Colon (tissue), 2 donors: ENCODE data around the gene KRT32.

Experiments used
- FAIRE-seq: peaks from 2 replicates; lab custom pipeline; 2012; peaks lifted over from hg19 to GRCh38; lab: Jason Lieb, UNC
- donor health status: control.
- donor health status: control.

The KRT32 gene

DNA sequence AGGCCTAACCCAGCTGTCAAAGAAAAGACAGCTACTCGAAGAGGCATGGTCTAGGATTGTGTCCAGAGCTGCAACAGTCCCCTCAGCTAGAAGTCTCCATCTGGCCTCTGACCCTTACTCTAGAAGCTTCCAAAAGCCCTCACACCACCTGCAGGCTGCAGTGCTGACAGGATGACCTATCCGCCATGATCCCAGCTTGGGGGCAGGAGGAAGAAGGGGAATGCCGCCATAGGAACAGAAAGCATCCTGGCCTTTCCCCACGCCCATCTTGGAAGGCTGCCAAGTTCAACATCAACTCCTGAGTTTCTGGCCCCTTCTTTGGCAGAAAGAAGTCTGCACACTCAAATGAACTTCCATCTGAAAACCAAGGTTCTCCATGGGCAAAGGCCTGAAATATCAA is 25.6 kb upstream of the KRT32 start:
- FAIRE-seq: no peak

DNA sequence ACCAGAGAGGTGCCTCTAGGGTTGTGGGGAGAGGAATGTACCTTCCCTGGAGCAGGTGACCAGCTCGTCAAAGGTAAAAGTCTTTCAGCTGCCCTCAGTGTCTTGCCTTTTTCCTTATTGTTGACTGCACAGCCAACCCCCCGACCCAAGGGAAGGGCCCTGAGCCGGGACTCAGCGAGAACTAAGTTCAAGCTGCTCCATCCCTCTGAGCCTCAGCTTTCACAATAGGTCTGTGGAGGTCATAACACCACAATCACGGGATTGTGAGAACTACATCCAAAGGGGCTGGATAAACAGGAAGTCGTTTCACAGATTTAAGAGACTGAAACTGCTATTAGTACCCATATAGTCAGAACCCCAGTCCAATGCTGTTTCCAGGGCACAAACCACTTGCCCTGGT is 25.2 kb upstream of the KRT32 start:
- FAIRE-seq: no peak

DNA sequence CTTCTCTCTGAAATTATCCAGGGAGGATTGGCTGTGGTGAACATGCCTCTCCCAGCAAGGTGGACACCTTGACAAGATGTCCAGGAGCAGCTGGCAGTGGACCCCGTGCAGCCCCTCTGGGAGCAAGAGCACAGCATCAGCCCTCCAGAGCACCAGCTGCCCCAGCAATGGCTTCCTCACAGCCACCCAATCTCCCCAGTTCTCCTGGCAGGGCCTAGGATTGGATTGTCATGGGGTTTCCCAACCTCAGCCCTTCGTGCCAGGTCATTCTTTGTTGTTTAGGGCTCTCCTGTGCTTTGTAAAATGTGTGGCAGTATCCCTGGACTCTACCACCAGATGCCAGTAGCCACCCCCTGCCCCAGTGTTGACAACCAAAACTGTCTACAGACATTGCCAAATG is 24.3 kb upstream of the KRT32 start:
- FAIRE-seq: no peak

DNA sequence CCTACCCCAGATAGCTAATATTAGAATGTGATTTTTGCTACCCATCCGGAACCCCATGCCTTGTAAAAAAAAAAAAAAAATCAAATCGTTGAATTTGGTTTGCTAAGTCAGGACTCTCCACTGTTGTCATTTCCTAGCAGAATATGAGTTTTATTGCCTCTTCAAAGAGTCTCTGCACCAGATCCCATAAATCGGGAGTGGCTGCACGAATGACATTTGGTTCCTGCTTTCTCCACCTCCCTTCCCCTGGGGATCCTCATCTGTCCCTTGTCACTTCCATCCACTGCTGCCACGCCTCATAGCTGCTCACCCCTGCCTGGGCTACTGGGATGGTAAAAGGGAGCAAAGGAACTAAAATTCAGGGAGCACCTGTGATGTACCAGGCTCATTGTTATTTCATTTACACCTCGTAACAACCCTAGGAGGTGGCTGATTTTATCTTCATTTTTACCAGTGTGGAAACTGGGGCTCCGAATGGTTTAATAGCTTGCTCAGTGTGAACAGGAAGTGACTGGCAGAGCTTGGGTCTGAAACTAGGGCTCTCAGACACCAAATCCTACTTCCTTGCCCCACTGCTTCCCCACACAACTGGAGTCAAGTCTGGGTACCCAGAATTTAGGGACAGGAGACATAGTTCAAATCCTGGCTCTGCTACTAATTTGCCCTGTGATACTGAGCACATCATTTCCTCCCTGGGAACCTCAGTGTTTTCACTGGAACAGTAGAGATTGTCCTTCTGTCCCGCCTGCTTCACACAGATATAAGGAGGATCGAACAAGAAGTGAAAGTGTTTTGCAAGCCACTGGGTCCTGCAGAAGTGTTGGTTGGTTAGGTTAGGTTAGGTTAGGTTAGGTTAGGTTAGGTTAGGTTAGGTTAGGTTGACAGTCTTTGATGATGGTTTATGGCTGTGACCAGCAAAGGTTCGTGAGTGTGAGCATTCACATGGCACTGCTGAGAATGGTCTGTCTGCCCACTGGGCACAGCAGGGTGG is 23.1 kb upstream of the KRT32 start:
- FAIRE-seq: no peak

DNA sequence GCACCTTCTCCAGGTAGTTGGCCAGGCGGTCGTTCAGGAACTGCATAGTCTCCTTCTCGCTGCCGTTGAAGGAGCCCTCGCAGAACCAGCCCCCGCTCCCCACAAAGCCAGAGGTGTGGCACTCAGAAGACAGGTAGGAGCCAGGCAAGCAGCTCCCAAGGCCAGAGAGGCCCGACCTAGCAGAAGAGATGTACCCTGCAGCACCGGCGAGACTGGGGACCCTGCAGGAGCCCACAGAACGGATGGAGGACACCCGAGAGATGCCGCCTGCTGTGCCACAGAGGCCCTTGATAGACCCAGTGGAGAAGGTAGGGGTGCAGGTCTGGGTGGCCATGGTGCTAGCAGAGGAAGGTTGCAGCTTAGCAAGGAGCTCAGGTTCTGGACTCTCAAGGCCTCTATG is 22.3 kb upstream of the KRT32 start, which contains the start of gene KRT36:
KRT36 (minus strand) TSS at position 380 of the 400 bp plus-strand sequence; CDS start at position 334, 46 bp downstream.
- no peak for FAIRE-seq

DNA sequence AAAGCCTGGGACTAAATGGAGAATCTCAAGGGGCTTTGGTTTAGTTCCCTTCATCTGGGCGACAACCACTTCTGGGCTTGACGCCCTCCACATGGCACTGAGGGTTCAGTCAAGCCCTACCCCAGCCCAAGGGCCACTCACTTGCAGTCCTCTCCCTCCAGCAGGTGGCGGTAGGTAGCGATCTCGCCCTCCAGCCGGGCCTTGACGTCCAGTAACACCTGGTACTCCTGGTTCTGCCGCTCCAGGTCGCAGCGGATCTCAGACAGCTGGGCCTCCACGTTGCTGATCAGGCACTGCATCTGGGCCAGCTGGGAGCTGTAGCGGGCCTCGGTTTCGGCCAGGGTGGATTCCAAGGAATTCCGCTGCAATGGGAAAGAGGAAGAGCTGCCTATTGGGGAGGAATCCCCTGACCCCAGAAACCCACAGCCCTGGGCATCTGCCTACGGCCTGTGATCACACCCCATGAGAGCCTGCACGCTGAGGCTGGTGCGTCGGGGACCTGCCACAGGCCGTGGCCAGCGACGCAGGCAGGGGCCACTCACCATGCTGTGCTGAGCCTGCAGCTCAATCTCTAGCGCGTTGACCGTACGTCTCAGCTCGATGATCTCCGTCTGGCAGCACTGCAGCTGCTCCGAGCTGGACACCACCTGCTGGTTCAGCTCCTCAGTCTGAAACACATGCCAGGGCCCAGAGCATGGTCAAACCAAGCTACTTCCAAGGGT is 19.8 kb upstream of the KRT32 start:
- FAIRE-seq: no peak

DNA sequence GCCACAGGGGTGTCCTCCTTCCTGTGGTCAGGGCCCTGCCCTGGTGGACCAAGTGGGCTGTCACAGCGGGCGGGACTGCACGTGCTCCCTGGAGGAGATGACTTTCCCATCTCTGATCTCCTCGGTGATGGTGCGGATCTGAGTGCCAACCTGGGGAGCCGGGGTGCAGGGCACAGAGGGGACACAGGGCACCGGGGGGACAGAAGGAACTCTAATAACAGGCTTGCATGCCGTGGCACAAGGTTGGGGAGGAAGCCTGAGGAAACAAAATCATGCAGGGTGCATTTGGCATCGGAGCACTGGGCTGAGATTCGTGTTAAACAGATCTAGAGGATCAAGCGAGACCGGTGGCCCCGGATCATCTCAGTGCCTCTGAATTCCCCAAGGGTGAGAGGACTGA is 19.1 kb upstream of the KRT32 start:
- no peak for FAIRE-seq

DNA sequence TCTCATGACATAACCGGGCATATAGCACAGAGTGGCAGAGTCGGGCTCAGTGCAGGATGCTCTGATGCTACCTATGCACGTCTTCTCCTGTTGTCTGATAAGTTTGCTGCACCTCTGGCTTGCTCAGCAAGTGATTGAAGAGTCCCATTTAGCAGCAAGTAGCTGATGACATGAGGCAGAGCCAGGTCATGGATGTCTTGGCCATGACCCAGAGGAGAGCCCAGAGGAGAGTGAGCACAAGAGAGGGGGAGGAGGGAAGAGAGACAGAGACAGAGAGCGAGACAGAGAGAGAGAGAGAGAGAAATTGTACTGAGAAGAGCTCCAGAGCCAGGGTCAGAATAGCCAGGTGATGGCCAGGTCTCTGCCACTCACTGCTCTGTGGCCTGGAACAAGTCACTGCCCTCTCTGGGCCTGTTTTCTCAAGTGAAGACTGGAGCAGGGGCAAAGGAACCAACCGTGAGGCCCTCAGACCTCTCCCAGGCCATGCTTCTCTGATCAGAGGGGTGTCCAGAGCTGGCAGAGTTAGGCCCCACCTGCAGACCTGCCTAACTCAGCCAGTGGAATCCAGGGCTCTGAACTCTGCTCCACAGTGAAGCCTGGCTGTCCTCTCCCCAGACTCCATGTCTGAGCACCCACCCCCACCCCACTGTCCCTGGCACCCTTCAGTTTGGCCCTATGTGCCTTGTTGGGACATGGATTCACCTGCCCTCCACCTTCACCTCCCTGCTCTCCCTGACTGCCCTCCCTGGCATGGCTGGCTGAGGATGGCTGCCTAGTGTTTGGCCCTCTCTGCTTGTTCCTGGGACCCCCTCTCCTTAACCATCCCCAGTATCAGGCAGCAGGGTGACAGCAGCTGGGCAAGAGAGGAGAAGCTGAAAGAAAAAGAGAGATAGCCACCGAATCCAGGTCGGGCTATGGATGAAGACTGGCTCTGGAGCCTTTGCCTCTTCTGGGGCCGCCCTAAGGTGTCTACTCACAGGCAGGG is 18.0 kb upstream of the KRT32 start:
- FAIRE-seq: no peak

DNA sequence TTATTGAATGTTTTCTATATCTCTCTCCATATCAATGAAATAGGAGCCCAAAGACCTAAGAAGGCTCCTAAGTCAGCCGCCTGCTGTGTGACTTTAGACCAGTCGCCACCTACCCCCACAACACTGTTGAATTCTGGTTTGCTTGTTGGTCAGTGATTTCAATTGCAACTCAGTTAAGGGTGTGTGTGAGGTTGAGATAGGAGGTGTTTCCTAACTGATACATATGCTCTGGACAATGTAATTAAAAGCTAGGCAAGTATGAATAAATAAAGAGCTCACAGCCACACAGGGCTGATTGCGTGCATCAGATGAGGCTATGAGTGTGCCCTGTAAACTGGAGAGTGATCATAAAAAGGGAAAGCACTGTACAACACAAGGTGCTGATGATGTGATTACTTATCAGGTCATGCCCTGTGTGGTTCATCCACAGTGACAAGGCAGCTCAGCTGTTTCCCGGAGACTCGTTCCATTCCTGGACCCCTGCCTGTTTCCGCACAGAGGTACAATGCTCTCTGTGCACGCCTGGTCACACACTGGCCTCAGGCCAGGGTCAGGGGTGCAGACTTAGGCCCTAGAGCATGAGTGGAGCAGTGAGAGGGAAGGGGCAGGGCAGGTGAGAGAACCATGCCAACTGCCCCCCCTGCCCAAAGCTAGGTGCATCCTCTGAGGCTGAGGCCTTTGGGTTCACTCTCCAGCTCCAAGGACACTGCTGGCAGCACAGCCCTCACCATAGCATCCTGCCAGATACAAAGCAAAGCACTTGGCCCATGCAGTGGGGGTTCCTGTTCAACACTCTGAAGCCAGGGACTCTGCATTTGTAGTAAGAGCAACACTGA is 17.0 kb upstream of the KRT32 start:
- FAIRE-seq: no peak

DNA sequence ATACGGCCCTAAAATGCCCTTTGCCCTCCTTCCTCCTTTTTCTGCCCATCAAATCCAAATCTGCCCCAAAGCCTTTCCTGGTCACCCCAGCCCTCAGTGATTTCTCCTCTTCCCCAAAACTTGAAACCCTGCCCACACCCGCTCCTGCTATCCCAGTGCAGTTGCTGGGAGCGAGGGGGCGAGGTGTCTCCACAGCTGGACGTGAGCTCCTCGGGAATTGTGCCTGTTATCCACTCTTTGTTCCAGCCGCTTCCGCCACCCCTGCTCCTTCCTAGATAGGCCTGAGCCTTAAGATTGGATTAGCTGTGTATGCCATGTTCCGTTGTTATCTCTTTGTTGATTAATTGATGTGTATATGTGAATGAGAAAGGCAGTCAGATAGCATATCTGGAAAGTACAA is 16.3 kb upstream of the KRT32 start:
- no peak for FAIRE-seq

DNA sequence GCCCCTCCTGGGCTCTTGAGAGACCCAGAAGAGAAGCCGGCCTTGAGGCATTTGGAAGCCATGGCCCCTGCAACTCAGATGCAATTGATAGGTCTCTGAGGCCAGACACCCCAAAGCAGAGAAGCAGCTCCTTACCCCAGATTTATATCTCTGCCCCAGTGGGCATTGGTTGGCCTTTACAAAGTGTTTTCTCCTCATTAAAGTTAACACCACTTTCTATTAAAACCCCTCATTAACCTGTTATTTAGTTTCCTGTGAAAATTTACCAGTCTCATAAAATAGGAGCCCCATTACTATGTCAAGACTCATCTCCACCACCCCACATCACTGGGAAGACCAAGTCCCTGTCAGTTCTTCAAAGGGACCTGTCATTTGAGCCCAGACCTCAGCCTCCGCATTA is 13.8 kb upstream of the KRT32 start, which contains the start of gene KRT35:
KRT35 (minus strand) TSS at position 116 of the 400 bp plus-strand sequence; CDS start at position 62, 54 bp downstream.
- no peak for FAIRE-seq

DNA sequence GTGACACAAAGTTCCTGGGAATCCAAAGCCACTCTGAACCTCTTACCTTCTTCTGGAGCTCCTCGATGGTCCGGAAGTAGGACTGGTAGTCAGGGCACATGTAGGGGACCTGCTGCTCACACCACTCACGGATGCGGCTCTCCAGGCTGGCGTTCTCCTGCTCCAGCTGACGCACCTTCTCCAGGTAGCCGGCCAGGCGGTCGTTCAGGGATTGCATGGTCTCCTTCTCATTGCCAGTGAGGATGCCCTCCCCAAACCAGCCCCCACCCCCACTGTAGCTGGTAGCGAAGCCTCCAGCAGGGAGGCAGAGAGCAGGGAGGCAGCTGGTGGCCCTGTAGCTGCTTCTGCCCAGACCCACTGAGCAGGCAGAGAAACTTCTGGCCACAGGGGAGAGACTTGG is 13.4 kb upstream of the KRT32 start:
- no peak for FAIRE-seq

DNA sequence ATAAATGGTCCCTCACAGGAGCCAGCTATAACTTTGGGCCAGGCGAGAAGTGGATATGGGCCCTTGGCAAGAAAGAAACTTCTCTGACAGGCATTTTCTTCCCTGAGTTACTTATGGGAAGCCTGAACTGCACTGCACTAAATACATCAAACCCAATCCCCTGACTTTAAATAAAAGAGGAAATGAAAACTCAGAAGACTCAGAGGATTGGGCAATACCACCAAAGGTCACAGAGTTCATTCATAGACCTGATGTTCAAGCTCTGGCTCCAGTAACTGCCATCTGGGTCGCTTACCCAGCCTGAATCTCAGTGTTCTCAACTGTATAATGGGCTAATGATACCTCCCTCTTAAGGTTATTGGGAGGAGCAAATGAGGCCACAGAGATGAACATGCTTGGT is 12.9 kb upstream of the KRT32 start:
- no peak for FAIRE-seq

DNA sequence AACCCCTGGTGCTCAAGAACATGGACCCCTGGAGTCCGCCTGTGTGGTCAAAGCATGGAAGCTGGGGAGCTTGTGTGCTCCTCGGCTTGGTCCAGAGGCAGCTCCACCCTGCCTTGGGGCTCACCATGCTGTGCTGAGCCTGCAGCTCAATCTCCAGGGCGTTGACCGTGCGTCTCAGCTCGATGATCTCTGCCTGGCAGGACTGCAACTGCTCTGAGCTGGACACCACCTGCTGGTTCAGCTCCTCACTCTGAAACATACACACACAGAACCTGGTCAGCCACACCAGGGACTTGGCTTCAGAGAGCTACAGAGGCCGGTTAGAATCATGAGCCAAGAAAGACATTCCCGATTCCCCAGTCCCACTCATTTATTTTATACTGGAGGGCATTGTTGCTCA is 11.1 kb upstream of the KRT32 start:
- no peak for FAIRE-seq

DNA sequence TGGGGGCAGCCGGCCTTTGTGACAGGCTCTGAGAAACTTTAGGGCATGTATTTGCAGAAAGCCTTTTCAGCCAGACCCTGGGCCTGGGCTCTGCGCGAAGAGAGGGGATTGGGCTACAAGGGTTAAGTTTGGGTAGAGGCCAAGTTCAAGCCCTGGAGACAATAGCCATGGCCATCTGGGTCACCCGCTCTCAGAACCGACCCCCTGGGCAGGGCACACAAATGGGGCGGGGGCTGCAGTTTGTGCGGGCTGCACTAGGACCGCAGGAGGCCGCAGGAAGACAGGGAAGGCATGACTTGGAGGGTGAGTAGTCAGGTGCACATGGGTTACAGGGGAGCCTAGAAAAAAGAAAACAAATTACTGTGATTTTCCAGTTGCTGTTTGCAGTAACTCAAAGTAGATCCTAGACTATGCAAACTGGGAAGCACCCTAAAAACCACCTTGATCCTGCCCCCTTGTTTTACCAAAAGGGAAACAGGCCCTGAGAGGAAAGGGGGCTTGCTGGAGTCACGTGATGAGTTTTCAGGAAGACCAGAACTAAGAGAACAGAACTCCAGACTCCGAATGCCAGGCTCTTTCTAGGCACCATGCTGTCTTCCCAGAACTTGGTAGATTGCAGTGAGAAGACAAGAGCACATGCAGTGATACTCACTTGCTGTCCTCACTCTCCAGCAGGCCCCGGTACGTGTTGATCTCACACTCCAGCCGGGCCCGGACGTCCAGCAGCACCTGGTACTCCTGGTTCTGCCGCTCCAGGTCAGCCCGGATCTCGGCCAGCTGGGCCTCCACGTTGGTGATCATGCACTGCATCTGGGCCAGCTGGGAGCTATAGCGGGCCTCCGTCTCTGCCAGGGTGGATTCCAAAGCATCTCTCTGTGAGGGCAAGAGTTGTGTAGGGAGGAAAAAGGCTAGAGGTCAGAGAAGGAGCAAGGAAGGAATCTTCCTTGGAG is 10.0 kb upstream of the KRT32 start:
- no peak for FAIRE-seq

DNA sequence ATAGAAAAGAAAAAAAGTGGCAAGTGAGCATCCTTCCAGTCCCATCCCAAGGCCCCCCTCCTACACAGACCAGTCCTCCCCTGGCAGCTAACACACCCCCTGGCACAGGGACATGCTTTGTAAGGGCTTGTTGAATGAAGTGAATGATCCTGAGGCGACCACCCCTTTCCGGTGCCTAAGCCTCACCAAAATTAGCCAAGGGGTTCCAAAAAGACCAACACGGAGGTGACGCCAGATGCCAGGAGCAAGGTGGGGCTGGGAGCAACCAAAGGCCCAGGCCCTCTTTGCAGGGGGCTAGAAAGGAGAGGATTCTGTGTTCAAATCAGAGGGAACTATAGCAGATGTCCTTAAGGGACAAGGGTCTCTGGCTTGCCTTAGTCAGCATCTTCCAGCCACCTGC is 8.2 kb upstream of the KRT32 start:
- no peak for FAIRE-seq

DNA sequence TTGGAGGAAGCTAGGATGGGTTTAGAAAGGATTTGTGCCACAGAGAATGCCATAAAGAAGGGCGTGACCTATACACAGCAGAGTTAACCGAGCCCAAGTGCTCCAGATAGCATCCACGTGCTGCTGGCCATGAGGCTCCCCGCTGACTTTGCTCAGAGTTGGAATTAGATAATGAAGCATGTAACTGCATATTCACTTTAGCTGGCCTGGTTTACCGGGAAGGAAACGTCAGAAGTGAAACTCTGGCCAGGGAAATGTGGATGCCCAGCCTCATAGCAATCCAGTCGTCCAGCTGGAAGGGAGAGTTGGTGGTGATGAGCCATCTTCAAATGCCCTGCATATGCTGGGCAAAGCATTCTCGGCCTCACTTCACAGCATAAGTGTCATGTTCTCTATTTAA is 7.7 kb upstream of the KRT32 start:
- no peak for FAIRE-seq

DNA sequence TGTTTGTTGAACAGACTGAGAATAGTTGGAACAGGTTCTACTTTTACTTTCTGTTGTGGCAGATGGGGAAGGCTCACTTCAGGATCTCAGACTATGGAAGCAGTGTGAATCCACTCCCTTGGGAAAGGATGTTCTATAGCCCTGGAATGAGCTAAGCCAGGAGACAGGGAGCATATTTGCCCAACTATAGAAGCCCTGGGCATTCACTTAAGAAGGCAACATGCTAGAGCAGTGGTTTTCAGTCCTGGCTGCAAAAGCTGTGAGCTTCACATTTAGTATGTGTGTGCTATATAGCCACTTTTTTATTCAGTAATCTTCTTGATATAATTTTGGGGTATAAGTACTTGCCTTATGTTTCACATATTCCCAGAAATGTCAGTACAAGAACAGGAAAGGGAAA is 1.2 kb upstream of the KRT32 start:
- no peak for FAIRE-seq

DNA sequence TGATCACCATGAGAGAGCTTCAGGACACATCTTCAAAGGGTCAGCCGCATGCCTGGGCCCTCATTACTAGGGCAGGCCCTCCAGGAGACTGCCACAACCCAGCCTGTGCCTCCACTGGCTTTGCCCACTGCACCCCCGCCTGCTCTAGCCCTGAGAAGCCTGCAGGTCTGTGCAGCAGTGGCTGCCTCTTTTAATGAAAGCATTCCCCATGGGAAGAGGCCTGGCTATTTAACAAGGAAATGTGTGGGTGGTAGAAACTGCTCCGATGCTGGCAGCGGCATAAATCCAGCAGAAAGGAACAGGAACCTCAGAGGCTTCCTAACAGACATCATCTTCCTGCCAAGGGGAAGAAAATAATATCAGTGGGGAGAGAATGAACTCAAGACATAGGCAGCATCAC is 375 bp upstream of the KRT32 start:
- FAIRE-seq: no peak

DNA sequence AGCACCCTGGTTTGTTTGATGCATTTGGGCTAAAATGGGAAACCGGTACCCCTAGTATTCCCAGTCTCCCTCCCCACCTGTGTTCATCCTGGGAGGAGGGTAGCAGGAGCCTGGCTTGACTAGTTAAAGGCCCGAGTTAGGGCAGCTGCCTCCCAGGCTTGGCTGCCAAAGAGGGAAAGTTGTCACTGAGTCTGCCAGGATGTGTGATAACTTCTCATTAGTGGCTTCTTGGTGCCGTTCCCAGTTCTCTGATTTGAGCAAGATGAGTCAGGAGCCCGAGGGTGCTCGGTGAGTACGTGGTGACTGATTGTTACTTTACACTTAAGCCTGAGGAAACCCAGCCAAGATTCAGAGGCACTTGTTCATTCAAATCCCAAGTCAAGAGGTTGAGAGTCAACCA is 2.5 kb downstream of the KRT32 start:
- no peak for FAIRE-seq
